ENCODE measurements around the gene ARHGAP30. TPM values are rescaled to one million over a fixed set of nuclear protein-coding genes. Genes with fewer than 3 reads are reported as not detected.
"Not testable (repeated sequence)": the region's sequence is repeated elsewhere in the genome, so short reads cannot be mapped to it uniquely, and the experiment has no call there.

Gene ARHGAP30
- total RNA-seq, 1 donor from 2014 or later, result 0.42 TPM

DNA sequence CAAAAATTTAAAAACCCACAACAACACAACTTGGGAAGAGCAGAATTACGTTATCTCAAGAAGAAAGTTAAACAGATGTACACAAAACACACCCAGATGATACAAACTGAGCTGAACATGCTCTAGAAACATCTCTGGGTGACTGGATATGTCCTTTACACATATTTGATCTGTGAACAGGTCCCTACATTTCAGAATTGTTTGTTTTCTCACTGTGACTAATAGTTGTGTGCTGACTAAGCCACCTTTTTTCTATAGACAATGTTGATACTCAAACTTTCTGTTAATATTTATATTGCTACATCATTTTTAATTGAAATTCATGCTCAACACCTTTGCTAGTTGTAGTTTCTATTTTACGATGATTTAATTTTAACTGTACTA is 47.7 kb downstream of the ARHGAP30 start:
- TF ChIP-seq, protein P1, sequence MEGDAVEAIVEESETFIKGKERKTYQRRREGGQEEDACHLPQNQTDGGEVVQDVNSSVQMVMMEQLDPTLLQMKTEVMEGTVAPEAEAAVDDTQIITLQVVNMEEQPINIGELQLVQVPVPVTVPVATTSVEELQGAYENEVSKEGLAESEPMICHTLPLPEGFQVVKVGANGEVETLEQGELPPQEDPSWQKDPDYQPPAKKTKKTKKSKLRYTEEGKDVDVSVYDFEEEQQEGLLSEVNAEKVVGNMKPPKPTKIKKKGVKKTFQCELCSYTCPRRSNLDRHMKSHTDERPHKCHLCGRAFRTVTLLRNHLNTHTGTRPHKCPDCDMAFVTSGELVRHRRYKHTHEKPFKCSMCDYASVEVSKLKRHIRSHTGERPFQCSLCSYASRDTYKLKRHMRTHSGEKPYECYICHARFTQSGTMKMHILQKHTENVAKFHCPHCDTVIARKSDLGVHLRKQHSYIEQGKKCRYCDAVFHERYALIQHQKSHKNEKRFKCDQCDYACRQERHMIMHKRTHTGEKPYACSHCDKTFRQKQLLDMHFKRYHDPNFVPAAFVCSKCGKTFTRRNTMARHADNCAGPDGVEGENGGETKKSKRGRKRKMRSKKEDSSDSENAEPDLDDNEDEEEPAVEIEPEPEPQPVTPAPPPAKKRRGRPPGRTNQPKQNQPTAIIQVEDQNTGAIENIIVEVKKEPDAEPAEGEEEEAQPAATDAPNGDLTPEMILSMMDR (IDR thresholded peaks at IDR 0.05; ENCODE audit: insufficient read depth, low read length, poor library complexity, severe bottlenecking), result no peak
- no peaks in the 10 kb centered on the region for H3K27me3 ChIP-seq (ENCODE audit: control insufficient read depth, insufficient read depth, low read length)
- DNase-seq (ENCODE audit: low read depth), result no peak
- H3K36me3 ChIP-seq (ENCODE audit: control insufficient read depth, insufficient read depth, low read length), result no peaks in the 10 kb centered on the region
- H3K4me3 ChIP-seq (ENCODE audit: low read depth, low read length), result peak overlapping the region; percentile 68

DNA sequence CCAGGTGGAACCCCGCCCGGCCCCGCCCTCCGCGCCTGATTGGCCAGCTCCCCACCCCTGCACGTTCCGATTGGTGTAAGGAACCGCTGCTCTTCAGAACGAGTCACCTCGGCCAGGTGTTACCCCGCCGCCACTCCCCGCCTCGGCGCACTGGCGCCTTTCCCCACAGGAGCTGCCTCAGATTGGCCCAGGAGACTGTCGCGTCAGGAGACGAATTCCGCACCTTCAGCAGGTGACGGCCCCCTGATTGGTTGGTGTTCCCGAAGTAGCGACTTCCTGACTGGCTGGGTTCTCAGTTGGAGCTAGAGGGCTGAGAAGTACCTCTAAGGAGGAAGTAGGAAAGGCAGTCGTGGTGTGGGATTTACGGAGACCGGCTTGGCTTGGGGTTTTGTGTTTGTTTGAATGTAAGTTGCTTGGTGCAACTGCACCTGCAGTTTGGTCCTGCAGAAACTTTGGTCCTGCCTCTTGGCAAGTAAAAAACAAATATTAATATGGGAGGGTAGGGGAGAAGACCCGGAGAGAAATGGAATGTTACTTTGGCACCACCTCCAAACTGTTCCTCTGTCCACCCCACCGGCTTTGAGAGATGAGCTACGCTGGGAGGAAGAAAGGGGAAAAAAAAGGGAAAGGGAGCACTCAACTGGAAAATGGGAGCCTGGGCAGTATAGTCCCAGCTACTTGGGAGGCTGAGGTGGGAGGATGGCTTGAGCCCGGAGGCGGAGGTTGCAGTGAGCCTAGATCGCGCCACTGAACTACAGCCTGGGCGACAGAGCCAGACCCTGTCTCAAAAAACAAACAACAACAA is 48.3 kb downstream of the ARHGAP30 start:
- TF ChIP-seq, protein P1 (IDR thresholded peaks at IDR 0.05; ENCODE audit: insufficient read depth, low read length, poor library complexity, severe bottlenecking), result no peak
- Histone ChIP-seq H3K36me3 (ENCODE audit: control insufficient read depth, insufficient read depth, low read length) (no peaks in the 10 kb centered on the region), H3K27me3 (ENCODE audit: control insufficient read depth, insufficient read depth, low read length) (no peaks in the 10 kb centered on the region), H3K4me3 (ENCODE audit: low read depth, low read length) (peak overlapping the region; percentile 68)
- DNase-seq (ENCODE audit: low read depth), result peak; percentile 87

DNA sequence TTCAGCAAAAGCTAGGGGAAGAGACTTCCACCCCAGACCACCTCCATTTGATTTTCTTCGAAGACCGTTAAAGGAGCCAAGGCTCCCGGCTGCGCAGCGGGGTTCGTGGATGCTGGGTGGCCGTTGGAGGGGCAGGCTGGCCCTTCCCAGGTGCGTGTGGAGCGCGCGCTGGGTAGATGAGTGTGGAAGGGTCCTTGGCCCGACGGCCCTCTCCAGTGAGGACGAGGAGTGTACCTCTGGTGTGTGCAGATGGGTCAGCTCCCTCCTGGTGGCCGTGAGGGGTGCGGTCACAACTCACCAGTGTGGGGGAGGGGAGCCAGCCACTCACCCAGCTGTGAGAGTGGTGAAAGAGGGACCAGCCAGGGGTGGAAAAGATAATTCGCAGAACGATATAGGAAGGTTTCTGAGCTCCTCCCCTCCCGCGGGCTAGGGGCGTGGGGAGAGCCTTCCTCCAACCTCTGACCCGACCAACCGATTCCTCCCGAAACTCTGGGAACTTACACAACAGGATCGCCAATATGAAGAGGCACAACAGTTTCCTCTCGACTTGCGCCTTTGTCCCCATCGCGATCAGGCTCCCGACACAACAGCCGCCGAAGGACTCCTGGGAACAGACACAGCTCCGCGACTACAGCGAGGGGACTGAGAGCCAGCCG is 49.1 kb downstream of the ARHGAP30 start, which contains the start of gene F11R:
Gene F11R (minus strand): TSS at position 644 of the 656 bp plus-strand sequence. CDS start 79 bp downstream, at position 565.
- peak within 1 kb of the TSS; percentile 68 for H3K4me3 ChIP-seq (ENCODE audit: low read depth, low read length)
- H3K27me3 ChIP-seq (ENCODE audit: control insufficient read depth, insufficient read depth, low read length), result no peaks in the 10 kb centered on the region
- H3K36me3 ChIP-seq (ENCODE audit: control insufficient read depth, insufficient read depth, low read length), result no peaks in the 10 kb centered on the region
- no peak for DNase-seq (ENCODE audit: low read depth)
- TF ChIP-seq, protein P1 (IDR thresholded peaks at IDR 0.05; ENCODE audit: insufficient read depth, low read length, poor library complexity, severe bottlenecking), result peak; percentile 24

DNA sequence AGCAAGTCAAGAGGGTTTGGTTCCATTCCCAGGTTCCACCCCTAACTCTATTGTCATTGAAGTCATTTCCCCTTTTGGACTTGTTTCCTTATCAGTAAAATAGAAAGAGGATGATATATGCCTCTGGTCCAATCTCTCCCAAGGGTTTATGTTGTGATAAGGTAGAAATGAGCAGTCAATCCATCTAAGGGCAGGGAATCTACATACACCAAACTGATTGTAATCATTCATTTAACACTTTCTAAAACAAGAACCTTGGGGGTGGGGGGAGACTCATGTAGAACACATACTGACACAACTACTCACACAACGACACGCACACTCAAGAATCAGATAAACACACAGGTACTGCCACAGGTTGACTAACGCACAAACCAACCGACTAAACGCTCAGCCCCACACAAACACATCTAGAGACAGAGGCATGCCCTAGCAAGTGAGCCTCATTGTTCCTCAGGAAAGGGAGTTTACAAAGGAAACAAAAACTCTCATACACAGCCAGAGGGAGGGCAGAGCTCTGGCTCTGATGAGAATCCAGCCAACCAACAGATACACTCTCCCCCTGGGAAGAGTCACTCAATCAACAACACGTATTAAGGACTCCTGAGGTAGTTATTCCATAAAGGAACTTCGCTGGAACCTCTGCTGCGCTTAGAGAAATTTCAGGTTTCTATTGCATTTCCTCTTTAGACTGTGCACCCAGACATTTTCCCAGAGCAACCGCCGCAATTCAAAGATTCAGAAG is 49.8 kb downstream of the ARHGAP30 start:
- DNase-seq (ENCODE audit: low read depth), result no peak
- H3K27me3 ChIP-seq (ENCODE audit: control insufficient read depth, insufficient read depth, low read length), result no peaks in the 10 kb centered on the region

DNA sequence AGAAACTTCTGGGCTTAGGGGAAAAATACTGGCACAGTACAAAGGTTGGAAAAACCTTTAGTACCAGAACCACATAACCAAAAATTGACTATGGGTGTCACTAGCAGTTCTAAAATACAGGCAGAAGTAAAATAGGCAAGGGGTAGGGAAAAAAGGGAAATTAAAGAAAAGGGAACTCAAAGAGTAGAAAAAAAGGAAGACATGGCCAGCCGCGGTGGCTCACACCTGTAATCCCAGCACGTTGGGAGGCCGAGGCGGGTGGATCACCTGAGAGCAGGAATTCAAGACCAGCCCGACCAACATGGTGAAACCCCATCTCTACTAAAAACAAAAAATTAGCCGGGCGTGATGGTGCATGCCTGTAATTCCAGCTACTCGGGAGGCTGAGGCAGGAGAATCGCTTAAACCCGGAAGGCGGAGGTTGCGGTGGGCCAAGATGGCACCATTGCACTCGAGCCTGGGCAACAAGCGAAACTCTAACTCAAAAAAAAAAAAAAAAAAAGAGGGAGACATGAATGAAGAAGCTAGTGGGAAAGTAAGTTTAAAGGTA is 50.5 kb downstream of the ARHGAP30 start:
- H3K36me3 ChIP-seq (ENCODE audit: control insufficient read depth, insufficient read depth, low read length); H3K4me3 ChIP-seq (ENCODE audit: low read depth, low read length); H3K27me3 ChIP-seq (ENCODE audit: control insufficient read depth, insufficient read depth, low read length); DNase-seq (ENCODE audit: low read depth): not testable (repeated sequence)

More for the DNA sequence above, 49.8 kb downstream of the ARHGAP30 start:
- TF ChIP-seq, protein P1 (IDR thresholded peaks at IDR 0.05; ENCODE audit: insufficient read depth, low read length, poor library complexity, severe bottlenecking), result no peak
- peak overlapping the region; percentile 68 for H3K4me3 ChIP-seq (ENCODE audit: low read depth, low read length)
- H3K36me3 ChIP-seq (ENCODE audit: control insufficient read depth, insufficient read depth, low read length), result no peaks in the 10 kb centered on the region

DNA sequence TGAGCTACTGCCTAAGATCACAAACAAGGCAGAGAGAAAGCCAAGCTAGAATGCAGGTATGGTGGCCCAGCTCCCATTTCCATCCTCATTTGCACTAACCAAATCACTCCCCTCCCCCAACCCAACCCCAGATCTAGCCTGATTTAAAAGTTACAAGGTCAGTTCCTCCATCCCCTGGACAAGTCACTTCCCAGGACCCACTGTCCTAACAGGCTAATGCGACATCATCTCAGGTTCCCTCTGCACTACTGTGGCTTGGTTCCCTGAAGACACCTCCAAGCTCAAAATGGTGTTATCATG is 51.1 kb downstream of the ARHGAP30 start:
- TF ChIP-seq, protein P1 (IDR thresholded peaks at IDR 0.05; ENCODE audit: insufficient read depth, low read length, poor library complexity, severe bottlenecking), result no peak
- H3K4me3 ChIP-seq (ENCODE audit: low read depth, low read length), result no peak overlapping the region
- H3K36me3 ChIP-seq (ENCODE audit: control insufficient read depth, insufficient read depth, low read length), result no peaks in the 10 kb centered on the region
- H3K27me3 ChIP-seq (ENCODE audit: control insufficient read depth, insufficient read depth, low read length), result no peaks in the 10 kb centered on the region
- DNase-seq (ENCODE audit: low read depth), result no peak

Measured in kidney epithelial cell (primary cell).